Activated CD4-positive, alpha-beta T cell treated with anti-CD3 and anti-CD28 coated beads, Interleukin-10, Interleukin-2, amounts not matched to agents 100 ng/mL and 50 ng/mL, durations not matched to agents 16 hours and 8 hours (primary cell): ENCODE data around the gene GRIN1.

ENCODE experiments used
- DNase-seq: peaks from one replicate; pipeline ENCODE4 v3.0.0-alpha.2; 2020

Gene GRIN1

DNA sequence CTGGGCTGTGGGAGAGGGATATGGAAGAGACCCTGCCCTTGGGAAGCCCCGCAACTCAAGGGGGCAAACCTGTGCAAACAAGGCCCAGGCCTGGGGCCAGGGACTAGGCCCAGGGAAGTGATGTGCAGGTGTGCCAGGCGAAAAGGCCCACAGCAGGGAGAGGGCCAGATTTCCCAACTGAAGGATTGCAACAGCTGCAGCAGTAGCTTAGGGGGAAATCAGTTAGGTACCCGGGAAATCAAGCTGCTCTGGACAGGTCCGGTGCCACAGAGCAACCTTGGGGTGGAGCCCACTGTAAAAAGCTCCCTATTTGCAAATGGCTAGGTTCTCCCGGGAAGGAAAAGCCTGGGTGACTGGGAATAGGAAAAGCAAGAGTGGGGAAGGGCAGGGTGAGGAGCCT lies 10.4 kb downstream of the GRIN1 start:
- DNase-seq, result no peak

DNA sequence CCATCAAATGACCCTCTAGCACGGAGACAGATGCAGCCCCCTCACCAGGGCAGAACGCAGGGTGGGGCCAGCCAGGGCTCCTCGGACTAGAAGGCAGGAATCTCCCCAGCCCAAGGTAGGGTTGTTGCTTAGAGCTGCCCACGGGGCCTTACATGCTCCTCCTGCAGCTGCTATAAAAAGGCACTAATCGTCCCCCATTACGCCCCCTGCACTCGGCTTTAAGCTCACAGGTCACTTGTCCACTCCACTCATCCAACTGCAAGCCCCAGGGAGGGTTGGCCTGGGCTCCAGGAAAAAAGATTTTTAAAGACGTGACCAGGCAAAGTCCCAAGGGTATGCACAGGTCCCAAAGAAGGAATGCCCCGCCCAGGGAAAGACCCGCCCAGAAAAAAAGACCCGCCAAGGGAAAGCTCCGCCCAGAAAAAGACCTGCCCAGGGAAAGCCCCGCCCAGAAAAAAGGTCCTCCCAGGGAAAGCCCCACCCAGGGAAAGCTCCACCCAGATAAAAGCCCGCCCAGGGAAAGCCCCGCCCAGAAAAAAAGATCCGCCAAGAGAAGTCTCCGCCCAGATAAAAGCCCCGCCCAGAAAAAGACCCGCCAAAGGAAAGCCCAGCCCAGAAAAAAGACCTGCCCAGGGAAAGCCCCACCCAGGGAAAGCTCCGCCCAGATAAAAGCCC lies 11.1 kb downstream of the GRIN1 start:
- peak; percentile 76 for DNase-seq

GRCh38 chr9:137150617-137151457 lies 11.9 kb downstream of the GRIN1 start:
- DNase-seq, result peak; percentile 84

- no peak for DNase-seq
These were observed 14.0 kb downstream of the GRIN1 start for GRCh38 chr9:137152844-137153405.

- peak; percentile 68 for DNase-seq
These were observed 17.8 kb downstream of the GRIN1 start for GRCh38 chr9:137156567-137157375.

DNA sequence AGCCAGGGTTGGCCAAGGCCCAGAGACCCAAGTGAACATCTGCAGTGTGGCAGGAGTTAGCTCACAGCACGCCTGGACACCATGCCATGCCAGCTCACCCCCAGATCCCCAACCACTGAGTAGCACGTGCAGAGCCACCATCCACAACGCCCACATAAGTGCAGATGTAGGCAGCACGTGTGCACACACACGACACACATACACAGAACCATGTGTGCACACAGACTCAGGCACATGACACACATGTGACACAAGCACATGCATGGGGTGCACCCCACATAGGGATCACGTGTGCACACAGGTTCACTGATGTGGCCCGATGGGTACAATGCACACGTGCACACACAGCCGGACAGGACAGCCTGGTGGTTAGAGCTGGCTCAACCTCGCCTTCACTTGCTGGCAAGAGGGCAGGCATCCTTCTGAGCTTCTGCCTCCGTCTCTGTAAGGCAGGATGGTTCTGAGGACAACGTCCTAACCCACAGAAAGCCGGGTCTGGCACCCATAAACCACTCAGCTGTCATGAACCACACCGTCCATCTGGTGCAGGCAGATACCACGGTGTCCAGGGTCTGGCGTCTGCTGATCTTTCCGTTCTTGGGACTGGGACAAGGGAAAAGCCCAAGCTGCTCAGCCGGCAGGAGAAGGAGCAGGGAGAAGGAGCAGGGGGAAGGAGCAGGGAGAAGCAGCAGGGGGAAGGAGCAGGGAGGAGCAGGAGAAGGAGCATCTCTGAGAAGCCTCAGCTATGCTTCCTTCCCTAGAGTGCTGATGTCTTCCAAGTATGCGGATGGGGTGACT lies 18.9 kb downstream of the GRIN1 start:
- DNase-seq, result no peak

GRCh38 chr9:137158625-137159024 lies 19.7 kb downstream of the GRIN1 start:
- no peak for DNase-seq

GRCh38 chr9:137159105-137160053 lies 20.4 kb downstream of the GRIN1 start:
- DNase-seq, result no peak

DNA sequence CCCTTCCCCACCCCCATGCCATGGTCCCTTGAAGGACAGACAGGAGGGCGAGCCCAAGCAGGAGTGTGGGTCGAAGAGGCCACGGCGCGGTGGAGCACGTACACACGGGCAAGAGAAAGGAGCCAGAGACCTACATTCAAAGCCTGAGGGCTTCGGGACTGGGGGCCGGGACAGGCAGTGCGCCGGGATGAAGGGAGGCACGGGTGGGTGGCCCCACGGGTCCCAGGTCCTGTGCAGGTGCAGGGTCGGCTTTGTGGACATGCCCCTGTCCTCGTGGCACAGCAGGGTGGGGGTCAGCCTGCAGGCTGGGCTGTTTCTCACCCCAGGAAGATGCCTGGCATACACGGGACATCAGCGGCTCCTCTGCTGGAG lies 21.1 kb downstream of the GRIN1 start:
- DNase-seq, result no peak

- no peak for DNase-seq
These were observed 22.0 kb downstream of the GRIN1 start for GRCh38 chr9:137160716-137161557.

DNA sequence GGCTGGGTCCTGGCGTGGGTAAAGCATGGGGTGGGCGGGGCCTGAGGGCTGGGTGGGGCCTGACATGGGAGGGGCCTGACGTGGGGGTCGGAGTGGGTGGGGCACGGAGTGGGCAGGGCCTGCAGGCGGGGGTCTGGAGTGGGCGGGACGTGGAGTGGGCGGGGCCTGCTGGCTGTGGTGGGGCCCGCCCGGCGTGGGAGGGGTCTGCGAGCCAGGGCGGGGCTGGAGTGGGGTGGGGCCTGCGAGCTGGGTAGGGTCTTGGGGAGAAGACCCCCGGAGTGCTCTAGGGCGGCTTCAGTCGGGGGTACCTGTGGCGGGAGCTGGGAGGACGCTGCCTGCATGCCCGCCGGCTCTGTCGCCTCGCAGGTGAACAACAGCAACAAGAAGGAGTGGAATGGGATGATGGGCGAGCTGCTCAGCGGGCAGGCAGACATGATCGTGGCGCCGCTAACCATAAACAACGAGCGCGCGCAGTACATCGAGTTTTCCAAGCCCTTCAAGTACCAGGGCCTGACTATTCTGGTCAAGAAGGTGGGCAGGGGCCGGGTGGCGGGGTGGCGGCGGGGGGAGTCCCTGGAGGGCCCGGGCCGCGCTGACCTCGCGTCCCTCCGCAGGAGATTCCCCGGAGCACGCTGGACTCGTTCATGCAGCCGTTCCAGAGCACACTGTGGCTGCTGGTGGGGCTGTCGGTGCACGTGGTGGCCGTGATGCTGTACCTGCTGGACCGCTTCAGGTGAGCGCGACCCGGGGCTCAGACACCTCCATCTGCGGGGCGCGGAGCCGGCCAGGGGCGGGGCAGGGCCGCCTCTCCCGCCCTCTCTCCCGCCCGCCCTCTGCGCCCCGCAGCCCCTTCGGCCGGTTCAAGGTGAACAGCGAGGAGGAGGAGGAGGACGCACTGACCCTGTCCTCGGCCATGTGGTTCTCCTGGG lies 22.9 kb downstream of the GRIN1 start:
- DNase-seq, result no peak

GRCh38 chr9:137162505-137163364 lies 23.8 kb downstream of the GRIN1 start:
- DNase-seq, result no peak

- no peak for DNase-seq
These were observed 24.4 kb downstream of the GRIN1 start for GRCh38 chr9:137163365-137163715.

GRCh38 chr9:137163805-137164204 lies 24.9 kb downstream of the GRIN1 start:
- DNase-seq, result no peak

- DNase-seq, result no peak
These were observed 25.7 kb downstream of the GRIN1 start for GRCh38 chr9:137164370-137165249.

- no peak for DNase-seq
These were observed 26.4 kb downstream of the GRIN1 start for GRCh38 chr9:137165250-137165836.
